ENCODE measurements around the gene COPA.

The COPA gene

DNA sequence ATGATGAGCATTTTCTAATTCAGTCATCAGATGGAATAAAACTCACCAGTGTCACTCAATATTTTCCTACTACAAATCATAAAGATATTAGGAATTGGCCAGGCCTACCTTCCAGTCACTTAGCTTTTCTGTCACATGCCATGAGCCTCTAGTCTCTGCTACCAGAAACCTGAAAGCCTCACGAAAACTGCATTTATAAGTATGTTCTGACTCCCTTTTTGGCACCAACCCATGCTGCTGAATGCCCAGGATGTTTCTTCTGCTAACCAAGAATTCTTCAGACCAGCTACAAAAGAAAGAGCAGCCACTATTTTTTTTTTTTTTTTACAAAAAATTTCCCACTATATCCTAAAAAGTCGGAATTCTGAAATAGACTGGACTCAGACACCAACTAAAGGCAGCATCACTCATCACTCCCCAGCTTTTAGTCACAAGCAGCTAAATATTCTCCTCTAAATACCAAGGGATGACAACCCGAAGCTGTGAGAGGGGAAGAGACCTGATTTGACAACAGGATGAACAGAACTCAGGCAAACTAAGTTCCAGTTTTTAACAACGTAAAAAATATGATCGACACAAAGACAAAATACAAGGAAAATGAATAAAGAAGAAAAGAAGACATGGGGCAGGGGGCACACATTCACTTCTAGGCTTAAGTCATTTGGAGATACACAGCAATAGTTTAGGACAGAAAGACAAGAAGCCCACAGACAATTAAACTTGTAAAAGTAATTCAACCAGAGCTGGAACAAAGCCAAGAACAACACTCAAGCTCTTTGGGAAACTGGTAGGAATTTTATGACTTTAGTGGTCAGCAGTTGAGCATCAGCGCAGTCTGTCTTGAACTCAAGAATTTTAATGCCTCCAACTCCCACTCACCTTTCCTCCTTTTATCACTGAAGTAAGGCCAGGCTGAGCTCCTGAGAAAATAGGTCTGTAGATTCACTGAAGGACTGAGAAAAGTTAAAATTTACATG, 82.4 kb downstream of the COPA start:
- FAIRE-seq (peak; percentile 67), DNase-seq (ENCODE audit: insufficient read length) (no peak)
- TF ChIP-seq TAF1 (IDR thresholded peaks at IDR 0.05; ENCODE audit: borderline replicate concordance, low read depth, low read length) (no peak), POLR2AphosphoS5 (IDR thresholded peaks at IDR 0.05; ENCODE audit: low read depth, low read length) (no peak), POLR2A (IDR thresholded peaks at IDR 0.05; ENCODE audit: low read depth, low read length) (no peak)

DNA sequence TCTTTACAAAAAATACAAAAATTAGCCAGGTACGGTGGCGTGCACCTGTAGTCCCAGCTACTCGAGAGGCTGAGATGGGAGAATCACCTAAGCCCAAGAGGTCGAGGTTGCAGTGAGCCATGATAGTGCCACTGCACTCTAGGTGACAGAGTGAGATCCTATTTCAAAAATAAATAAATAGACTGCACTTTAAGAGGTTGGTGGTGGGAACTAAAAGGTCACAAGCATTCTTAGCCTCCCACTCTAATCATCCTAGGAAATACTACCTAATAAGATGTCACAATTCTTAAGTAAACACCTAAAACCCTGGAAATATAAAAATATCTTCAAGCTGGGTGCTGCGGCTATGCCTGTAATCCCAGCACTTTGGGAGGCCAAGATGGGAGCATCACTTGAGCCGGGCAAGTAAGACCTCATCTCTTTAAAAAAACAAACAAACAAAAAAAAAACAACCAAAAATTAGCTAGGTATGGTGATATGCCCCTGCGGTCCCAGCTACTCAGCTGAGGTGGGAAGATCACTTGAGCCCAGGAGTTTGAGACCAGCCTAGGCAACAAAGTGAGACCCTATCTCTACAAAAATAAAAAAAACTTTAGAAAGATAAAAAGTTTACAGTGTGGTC, 84.8 kb downstream of the COPA start:
- no peak for DNase-seq (ENCODE audit: insufficient read length)
- no peak for FAIRE-seq
- no peak for TF ChIP-seq TAF1 (IDR thresholded peaks at IDR 0.05; ENCODE audit: borderline replicate concordance, low read depth, low read length)
- no peak for TF ChIP-seq POLR2A (IDR thresholded peaks at IDR 0.05; ENCODE audit: low read depth, low read length)

DNA sequence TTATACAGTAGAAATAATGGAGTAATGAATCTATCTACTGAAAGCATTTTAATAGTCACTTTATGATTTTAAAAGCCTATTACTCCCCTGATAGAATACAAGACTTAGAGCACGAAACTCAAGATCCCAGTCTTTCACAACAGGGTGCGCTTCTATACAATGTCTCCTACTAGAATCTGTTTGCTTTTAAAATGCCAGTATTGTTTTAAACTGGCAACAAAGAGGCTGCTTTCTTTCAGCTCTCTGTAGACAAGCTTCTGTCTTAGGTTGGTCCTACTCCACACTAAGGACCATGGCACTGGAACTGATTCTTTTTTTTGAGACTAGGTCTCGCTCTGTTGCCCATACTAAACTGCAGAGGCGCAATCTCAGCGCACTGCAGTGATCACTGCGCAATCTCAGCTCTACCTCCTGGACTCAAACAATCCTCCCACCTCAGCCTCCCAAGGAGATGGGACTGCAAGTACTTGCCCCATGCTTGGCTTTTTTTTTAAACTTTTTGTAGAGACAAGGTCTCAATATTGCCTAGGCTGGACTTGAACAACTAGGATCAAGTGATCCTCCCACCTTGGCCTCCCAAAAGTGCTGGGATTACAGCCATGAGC, 85.5 kb downstream of the COPA start:
- TF ChIP-seq POLR2AphosphoS5 (IDR thresholded peaks at IDR 0.05; ENCODE audit: low read depth, low read length) (no peak), POLR2A (IDR thresholded peaks at IDR 0.05; ENCODE audit: low read depth, low read length) (no peak), TAF1 (IDR thresholded peaks at IDR 0.05; ENCODE audit: borderline replicate concordance, low read depth, low read length) (no peak)
- FAIRE-seq (no peak), DNase-seq (ENCODE audit: insufficient read length) (no peak)

DNA sequence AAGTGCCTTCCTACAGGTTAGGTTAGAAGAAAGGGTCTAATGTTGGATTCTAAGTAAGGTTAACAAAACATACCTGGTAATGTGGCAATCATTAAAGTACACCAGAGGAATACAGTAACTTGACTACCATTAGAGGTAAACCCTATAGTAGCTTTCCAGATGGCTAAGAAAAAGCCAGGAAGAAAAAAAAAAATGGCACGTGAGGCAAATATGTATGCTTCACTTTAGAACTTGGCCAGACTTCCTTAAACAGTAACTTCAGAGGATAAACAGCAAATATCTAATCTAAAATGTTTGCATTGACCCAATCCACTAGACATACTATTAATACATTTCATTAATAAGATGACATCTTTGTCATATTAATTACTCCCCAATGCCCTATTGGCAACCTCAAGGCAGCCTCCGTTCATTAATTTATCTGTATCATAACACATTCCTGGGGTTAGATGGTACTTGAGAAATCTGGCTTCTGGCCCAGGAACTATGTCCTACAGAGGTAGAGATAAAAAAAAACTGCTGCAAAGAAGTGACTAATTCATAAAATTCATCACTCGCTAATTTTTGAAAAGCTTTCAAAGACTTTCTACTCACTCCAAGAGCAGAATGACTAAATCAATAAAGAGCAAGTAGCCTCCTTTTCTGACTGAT, 86.5 kb downstream of the COPA start:
- no peak for DNase-seq (ENCODE audit: insufficient read length)
- peak; percentile 57 for FAIRE-seq
- no peak for TF ChIP-seq TAF1 (IDR thresholded peaks at IDR 0.05; ENCODE audit: borderline replicate concordance, low read depth, low read length)
- no peak for TF ChIP-seq POLR2AphosphoS5 (IDR thresholded peaks at IDR 0.05; ENCODE audit: low read depth, low read length)
- no peak for TF ChIP-seq POLR2A (IDR thresholded peaks at IDR 0.05; ENCODE audit: low read depth, low read length)

DNA sequence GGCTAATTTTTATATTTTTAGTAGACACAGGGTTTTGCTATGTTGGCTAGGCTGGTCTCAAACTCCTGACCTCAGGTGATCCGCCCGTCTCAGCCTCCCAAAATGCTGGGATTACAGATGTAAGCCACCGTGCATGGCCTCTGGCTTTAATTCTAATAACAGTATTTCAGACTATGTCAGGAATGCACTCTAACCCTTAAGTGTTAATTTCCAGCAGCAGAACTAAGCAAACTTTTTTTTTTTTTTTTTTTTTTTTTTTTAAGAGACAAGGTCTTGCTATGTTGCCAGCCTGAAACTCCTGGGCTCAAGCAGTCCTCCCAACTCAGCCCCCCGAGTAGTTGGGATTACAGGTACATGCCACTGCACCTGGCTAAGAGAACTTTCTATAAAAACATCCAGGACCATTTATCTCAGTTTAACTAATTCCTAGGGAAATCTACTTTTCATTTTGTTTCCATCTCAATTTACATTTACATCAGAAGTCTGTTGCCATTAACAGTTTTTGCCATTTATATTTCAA, 87.2 kb downstream of the COPA start:
- DNase-seq (ENCODE audit: insufficient read length) (no peak), FAIRE-seq (no peak)
- no peak for TF ChIP-seq TAF1 (IDR thresholded peaks at IDR 0.05; ENCODE audit: borderline replicate concordance, low read depth, low read length)
- no peak for TF ChIP-seq POLR2A (IDR thresholded peaks at IDR 0.05; ENCODE audit: low read depth, low read length)
- TF ChIP-seq POLR2AphosphoS5 (IDR thresholded peaks at IDR 0.05; ENCODE audit: low read depth, low read length) = no peak

DNA sequence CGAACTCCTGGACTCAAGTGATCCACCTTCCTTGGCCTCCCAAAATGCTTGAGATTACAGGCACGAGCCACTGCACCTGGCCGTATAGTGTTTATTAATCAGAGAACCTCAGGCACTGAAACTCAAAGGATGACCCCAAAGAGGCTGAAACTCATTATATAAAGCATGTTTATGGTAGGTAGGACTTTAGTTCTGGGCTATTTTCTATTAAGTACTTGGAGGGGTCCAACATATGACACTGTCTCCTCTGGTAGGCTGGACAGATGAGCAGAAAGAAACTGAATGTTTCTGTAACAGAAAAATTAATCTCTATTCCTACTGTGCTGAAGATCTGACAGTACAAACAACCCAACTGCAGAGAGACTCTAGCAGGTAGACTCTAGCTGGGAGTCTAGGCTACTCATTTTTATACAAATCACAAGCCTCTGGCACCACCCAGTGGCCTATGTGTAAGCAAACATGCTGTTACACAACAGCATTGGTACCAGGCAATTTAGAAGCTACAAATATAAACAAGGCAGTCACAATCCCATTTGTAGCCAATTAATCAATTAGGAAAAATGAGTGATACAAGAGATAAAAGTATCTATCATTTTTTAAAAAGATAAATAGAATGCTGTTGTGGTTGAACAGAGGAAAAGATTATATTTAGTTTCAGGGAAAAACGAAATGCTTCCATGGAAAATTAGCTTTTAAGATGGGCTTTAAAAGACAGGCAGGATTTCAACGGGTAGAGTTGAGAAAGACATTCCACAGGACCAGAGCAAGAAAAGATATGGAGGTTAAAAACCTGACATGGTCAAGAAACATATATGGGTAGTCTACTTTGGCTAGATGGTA, 91.1 kb downstream of the COPA start:
- peak; percentile 5 for FAIRE-seq
- TF ChIP-seq POLR2AphosphoS5 (IDR thresholded peaks at IDR 0.05; ENCODE audit: low read depth, low read length) (no peak), POLR2A (IDR thresholded peaks at IDR 0.05; ENCODE audit: low read depth, low read length) (no peak), TAF1 (IDR thresholded peaks at IDR 0.05; ENCODE audit: borderline replicate concordance, low read depth, low read length) (no peak)
- DNase-seq (ENCODE audit: insufficient read length) = peak; percentile 23

DNA sequence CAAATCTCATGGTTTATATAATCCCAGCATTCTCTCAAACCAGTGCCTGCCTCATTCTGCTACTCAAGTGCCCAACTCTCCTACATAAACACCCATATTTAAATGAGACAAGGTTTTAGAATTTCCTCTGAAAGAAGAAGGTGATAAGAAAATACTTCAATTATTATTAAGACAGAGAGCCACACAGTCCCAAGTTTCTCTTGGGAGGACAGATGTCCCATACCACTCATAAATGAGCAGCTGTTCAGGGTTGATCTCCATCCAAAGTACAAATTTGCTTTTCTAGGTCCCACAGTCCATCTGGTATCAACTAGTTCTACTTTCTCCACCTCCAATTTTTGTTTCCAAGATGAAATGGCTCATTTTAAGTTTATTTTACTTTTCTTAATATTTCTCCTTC, 92.0 kb downstream of the COPA start:
- TF ChIP-seq POLR2A (IDR thresholded peaks at IDR 0.05; ENCODE audit: low read depth, low read length) (no peak), POLR2AphosphoS5 (IDR thresholded peaks at IDR 0.05; ENCODE audit: low read depth, low read length) (no peak), TAF1 (IDR thresholded peaks at IDR 0.05; ENCODE audit: borderline replicate concordance, low read depth, low read length) (no peak)
- FAIRE-seq = no peak
- DNase-seq (ENCODE audit: insufficient read length) = no peak

DNA sequence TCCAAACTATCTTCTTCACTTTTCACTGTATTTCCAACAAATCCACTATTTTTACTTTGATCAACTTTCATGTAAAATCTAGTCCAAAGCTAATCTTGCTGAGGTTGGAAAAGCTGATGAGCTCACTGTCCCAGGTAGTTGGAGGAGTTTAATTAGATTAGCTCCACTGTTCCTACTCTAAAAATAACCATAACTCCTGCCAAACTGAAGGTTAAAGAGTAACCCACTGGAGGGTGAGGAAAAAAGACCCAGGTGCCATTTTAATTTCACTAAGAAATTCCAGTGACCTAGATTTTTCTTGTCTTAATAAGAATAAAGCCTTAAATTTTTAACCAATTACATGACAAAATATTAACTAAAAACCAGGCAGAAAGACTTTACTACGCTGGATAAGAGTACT, 96.0 kb downstream of the COPA start:
- DNase-seq (ENCODE audit: insufficient read length) (no peak), FAIRE-seq (no peak)
- TF ChIP-seq TAF1 (IDR thresholded peaks at IDR 0.05; ENCODE audit: borderline replicate concordance, low read depth, low read length) (no peak), POLR2AphosphoS5 (IDR thresholded peaks at IDR 0.05; ENCODE audit: low read depth, low read length) (no peak), POLR2A (IDR thresholded peaks at IDR 0.05; ENCODE audit: low read depth, low read length) (no peak)

DNA sequence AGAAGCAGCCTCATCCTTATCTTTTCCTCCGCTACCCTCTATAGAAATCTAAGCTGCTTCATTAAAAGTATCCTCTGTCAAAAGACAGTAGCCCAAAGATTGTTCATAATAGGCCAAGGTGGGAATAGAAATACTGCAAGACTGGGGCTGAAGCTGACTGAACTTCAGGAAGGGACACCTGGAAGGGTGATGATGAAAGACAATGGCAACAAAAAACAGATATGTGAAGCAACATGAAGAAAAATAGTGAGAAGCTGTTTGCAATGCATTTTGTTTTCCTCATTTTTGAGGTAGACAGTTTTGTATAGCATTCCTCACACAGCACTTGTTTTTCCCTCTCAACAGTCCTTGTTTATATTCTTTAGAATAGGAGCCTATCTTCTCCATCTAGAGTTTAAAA, 97.6 kb downstream of the COPA start:
- no peak for DNase-seq (ENCODE audit: insufficient read length)
- TF ChIP-seq POLR2A (IDR thresholded peaks at IDR 0.05; ENCODE audit: low read depth, low read length) (no peak), POLR2AphosphoS5 (IDR thresholded peaks at IDR 0.05; ENCODE audit: low read depth, low read length) (no peak), TAF1 (IDR thresholded peaks at IDR 0.05; ENCODE audit: borderline replicate concordance, low read depth, low read length) (no peak)
- FAIRE-seq = no peak

DNA sequence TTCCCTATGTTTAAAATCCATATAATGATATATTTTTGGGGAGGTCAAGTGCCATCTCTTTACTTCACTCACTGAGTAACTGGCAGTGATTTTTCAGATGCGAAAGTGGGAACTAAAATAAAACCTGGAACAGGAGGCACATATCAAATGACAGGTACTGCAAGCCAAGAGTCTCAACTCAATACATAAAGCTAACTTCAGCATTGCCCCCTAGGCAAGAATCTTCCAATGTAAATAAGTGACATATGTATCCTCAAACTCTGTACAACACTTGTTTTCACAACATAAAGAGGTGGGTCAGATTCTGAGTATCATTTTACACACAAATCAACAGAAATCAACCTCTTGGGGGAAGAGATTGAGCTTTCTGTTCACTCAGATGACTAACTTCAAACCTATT, 98.8 kb downstream of the COPA start:
- no peak for DNase-seq (ENCODE audit: insufficient read length)
- no peak for FAIRE-seq
- no peak for TF ChIP-seq TAF1 (IDR thresholded peaks at IDR 0.05; ENCODE audit: borderline replicate concordance, low read depth, low read length)
- TF ChIP-seq POLR2A (IDR thresholded peaks at IDR 0.05; ENCODE audit: low read depth, low read length) = no peak
- TF ChIP-seq POLR2AphosphoS5 (IDR thresholded peaks at IDR 0.05; ENCODE audit: low read depth, low read length) = no peak
